Spinal cord (tissue), 10 donors: ENCODE measurements around the gene SPCS3. TPM values are rescaled to one million over a fixed set of nuclear protein-coding genes. Genes with fewer than 3 reads are reported as not detected.

Experiments used
- DNase-seq, 6 donors: peaks; one replicate each; pipeline versions ENCODE4 v3.0.0 to v3.0.0-alpha.2; 2013 to 2015; ENCODE audit warnings: low spot score in 6 of 6, low read depth in 4 of 6
- H3K27ac ChIP-seq: one replicate; pipeline ENCODE4 v1.5.1; 2013; ENCODE audit warnings: low read depth, low read length, control low read depth
- H3K27me3 ChIP-seq: one replicate; pipeline ENCODE4 v1.6.1; 2013; ENCODE audit warnings: low read length; ENCODE audit not compliant: control insufficient read depth, insufficient read depth
- H3K36me3 ChIP-seq: one replicate; pipeline ENCODE4 v1.6.1; 2013; ENCODE audit warnings: low read length; ENCODE audit not compliant: control insufficient read depth, insufficient read depth
- H3K4me1 ChIP-seq: one replicate; pipeline ENCODE4 v1.6.1; 2013; ENCODE audit warnings: low read length; ENCODE audit not compliant: control insufficient read depth, insufficient read depth
- H3K4me3 ChIP-seq: one replicate; pipeline ENCODE4 v1.5.1; 2013; ENCODE audit warnings: low read depth, low read length, control low read depth
- H3K9me3 ChIP-seq: one replicate; pipeline ENCODE4 v1.6.1; 2013; ENCODE audit warnings: low read length; ENCODE audit not compliant: control insufficient read depth, insufficient read depth
- WGBS: methylation state at CpG from one replicate; pipeline ENCODE4 v1.1.5; 2013; ENCODE audit warnings: missing lambda C conversion rate; ENCODE audit not compliant: insufficient coverage; 5-methylcytosine and 5-hydroxymethylcytosine counted together
- polyA plus RNA-seq, 2 donors: library from polyadenylated mRNA; unstranded; fragments of 120-200 nt; gene quantifications; one replicate each; pipeline ENCODE4 v1.2.1, GENCODE V29; 2013; ENCODE audit not compliant: insufficient read length in 2 of 2
- total RNA-seq, 2 donors: library from RNA; depleted of rRNA in 1 of 2; stranded (reverse); fragments of 120-200 nt in 1 of 2; fragments of >200 nt in 1 of 2; gene quantifications; one replicate each; pipeline versions ENCODE4 v1.2.3 to v1.2.4, GENCODE V29; 2013 to 2014
- donor health status: healthy.

Gene SPCS3
- total and polyA plus RNA-seq, 4 donors, result 59.6 to 156 (median 68.4) TPM

- peaks cover 3% of the 10 kb centered on the region for H3K9me3 ChIP-seq
These were observed 37.8 kb downstream of the SPCS3 start for GRCh38 chr4:176357359-176358082.

DNA sequence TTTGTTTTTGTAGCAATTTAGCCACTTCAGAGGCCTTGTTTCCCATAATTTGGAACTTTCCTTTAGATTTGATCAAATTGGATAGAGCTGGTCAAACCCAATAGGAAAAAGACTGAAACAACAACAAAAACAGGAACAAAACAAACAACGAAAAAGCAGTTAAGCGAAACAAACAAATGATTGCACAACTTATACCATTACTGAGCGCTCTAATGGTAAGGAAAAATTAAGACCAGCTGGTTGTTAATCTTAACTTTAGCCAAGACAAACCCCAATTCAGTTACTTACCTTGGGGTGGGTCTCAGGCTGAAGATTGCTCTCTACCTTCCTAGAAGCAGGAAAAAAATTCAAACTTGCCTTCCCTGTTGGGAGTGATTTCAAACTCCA lies 38.3 kb downstream of the SPCS3 start:
- Histone ChIP-seq H3K27ac (no peak overlapping the region), H3K9me3 (peaks cover 3% of the 10 kb centered on the region), H3K4me1 (no peaks in the 10 kb centered on the region), H3K36me3 (no peaks in the 10 kb centered on the region), H3K27me3 (no peaks in the 10 kb centered on the region), H3K4me3 (no peak overlapping the region)
- WGBS, result 92% methylated on average over 2 of the region's 3 CpGs
- DNase-seq, result no peak

More at GRCh38 chr4:176357359-176358082, 37.8 kb downstream of the SPCS3 start:
- H3K27me3 ChIP-seq, result no peaks in the 10 kb centered on the region
- no peak for DNase-seq
- H3K27ac ChIP-seq, result no peak overlapping the region
- H3K4me3 ChIP-seq, result no peak overlapping the region
- H3K4me1 ChIP-seq, result no peaks in the 10 kb centered on the region
- 48% methylated on average over 3 of the region's 4 CpGs for whole genome bisulfite sequencing
- H3K36me3 ChIP-seq, result no peaks in the 10 kb centered on the region

DNA sequence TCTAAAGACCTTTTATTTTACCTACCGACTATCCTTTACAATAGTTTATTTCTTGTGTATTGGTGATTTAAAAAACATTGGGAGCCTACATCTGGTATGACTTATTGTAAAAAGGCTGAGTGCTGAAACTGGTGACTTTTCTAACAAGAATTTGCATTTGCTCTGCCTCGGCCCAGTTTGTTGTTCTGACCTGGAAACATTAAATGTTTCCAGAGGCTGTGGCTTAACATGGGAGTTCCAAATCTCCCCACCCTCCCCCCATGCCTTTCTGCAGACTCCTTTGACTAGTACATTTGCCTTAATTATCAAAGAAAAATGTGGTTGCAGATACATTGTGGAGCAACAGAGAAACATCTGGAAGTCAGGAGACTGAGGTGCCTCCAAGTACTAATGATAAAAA lies 39.8 kb downstream of the SPCS3 start:
- Histone ChIP-seq H3K36me3 (no peaks in the 10 kb centered on the region), H3K27me3 (no peaks in the 10 kb centered on the region), H3K4me1 (no peaks in the 10 kb centered on the region), H3K4me3 (no peak overlapping the region), H3K9me3 (no peaks in the 10 kb centered on the region), H3K27ac (no peak overlapping the region)
- WGBS, result no CpG with 5 or more reads among the region's 2 CpGs
- no peak for DNase-seq

- H3K4me1 ChIP-seq, result no peaks in the 10 kb centered on the region
- no peaks in the 10 kb centered on the region for H3K27me3 ChIP-seq
- DNase-seq, result no peak
- H3K4me3 ChIP-seq, result no peak overlapping the region
- no peaks in the 10 kb centered on the region for H3K36me3 ChIP-seq
- no peak overlapping the region for H3K27ac ChIP-seq
- H3K9me3 ChIP-seq, result no peaks in the 10 kb centered on the region
These were observed 40.7 kb downstream of the SPCS3 start for GRCh38 chr4:176360446-176360845.

- Histone ChIP-seq H3K4me1 (no peaks in the 10 kb centered on the region), H3K36me3 (no peaks in the 10 kb centered on the region), H3K9me3 (peaks cover 2% of the 10 kb centered on the region), H3K4me3 (no peak overlapping the region), H3K27me3 (no peaks in the 10 kb centered on the region), H3K27ac (no peak overlapping the region)
- no peak for DNase-seq
- WGBS, result 67% methylated on average over 1 of the region's 1 CpG
These were observed 43.3 kb downstream of the SPCS3 start for GRCh38 chr4:176363072-176363471.

GRCh38 chr4:176367771-176368465 lies 48.2 kb downstream of the SPCS3 start:
- 82% methylated on average over 6 of the region's 8 CpGs for WGBS
- no peak for DNase-seq

DNA sequence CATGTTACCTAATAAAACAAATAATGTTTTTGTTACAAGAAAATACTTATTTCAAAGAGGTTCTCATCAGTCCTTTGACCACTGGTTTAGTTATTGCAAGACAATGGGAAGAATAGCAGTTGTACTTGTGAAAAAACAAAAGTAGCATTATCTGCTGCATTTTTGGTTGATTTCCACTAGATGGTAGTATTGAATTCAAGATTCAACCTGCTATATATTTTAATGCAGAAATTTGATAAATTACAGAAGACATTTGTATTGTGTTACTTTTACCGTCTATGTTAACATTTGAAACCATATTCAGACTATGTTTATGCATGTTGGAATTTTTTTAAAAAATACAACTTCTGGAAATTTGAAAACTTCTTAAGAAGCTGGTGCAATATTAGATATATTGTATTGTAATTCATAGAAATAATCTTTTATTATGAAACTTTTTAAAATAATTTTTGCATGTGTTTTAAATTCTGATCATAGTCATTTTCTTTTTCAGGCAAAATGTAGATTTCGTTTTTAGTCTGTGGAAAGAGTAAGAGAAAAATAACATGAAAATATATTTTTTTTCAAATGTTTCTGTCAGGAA lies 56.4 kb downstream of the SPCS3 start:
- DNase-seq, result peak in 2 of 6 donors; percentile 33 to 77
- no CpG with 5 or more reads among the region's 2 CpGs for WGBS
- Histone ChIP-seq H3K4me3 (no peak overlapping the region), H3K4me1 (no peaks in the 10 kb centered on the region), H3K27ac (no peak overlapping the region), H3K36me3 (no peaks in the 10 kb centered on the region), H3K9me3 (no peaks in the 10 kb centered on the region), H3K27me3 (no peaks in the 10 kb centered on the region)

More at GRCh38 chr4:176367771-176368465, 48.2 kb downstream of the SPCS3 start:
- Histone ChIP-seq H3K4me3 (no peak overlapping the region), H3K36me3 (no peaks in the 10 kb centered on the region), H3K27me3 (no peaks in the 10 kb centered on the region), H3K27ac (no peak overlapping the region), H3K9me3 (peaks cover 2% of the 10 kb centered on the region), H3K4me1 (no peaks in the 10 kb centered on the region)

- Histone ChIP-seq H3K4me1 (no peaks in the 10 kb centered on the region), H3K27ac (no peak overlapping the region), H3K4me3 (no peak overlapping the region), H3K36me3 (no peaks in the 10 kb centered on the region), H3K27me3 (no peaks in the 10 kb centered on the region), H3K9me3 (no peaks in the 10 kb centered on the region)
- DNase-seq, result peak in 2 of 6 donors; percentile 43 to 86
These were observed 58.0 kb downstream of the SPCS3 start for GRCh38 chr4:176377780-176378179.

DNA sequence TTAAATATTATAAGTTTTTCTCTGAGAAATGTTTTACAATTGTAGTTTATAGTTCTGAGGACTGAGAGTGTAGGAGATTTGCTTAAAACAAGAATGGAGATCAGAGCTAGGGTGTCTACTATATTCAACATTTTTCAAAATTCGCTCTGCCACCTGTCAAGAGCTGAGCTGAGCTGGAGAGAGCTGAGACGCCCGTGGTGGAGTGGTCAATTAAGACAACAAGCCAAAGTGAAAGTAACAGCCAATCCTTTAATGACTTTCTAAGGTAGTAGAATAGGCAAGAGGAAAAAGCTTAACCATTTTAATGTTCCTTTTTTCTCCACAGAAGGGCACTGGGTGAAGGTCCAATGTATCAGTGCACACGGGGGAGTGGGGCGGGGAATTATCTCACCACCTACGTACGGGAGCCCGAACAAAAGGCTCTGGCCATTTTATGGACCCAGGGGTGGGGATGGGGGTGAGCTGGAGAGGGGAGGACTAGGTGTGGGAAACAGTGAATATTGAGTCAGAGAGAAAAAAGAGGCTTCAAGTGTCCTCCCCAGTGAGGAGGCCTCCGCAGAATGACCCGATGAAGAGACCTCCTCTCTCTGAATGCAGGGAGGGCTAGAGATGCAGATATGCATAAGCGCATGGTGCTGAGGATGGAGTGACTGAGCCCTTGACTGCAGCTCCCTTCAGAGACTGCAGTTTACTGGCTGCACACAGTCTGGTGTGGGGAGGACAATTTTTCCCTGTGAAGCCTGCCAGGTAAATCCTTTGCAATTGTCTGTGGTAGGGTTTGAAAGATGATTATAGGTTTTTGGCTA lies 60.8 kb downstream of the SPCS3 start:
- no peaks in the 10 kb centered on the region for H3K4me1 ChIP-seq
- DNase-seq, result no peak
- H3K27ac ChIP-seq, result no peak overlapping the region
- H3K9me3 ChIP-seq, result no peaks in the 10 kb centered on the region
- no peaks in the 10 kb centered on the region for H3K36me3 ChIP-seq
- WGBS, result 81% methylated on average over 6 of the region's 11 CpGs
- H3K27me3 ChIP-seq, result no peaks in the 10 kb centered on the region
- no peak overlapping the region for H3K4me3 ChIP-seq
